Measurements from ENCODE around the gene ENTPD1. TPM values are rescaled to one million over a fixed set of nuclear protein-coding genes. Genes with fewer than 3 reads are reported as not detected.

Gene ENTPD1
- total RNA-seq (2022; extraction: Qiagen RNA extraction; ENCODE audit: low read depth) = 0.09 to 0.12 TPM in 2 of 5 replicates, not detected in the others

GRCh38 chr10:95756041-95756761 is at the start of gene ENTPD1:
TSS of gene ENTPD1 (plus strand) at chr10:95756163. CDS start at chr10:95756240, 77 bp downstream.

GRCh38 chr10:95907456-95908253 is 151.7 kb downstream of the ENTPD1 start, which contains the start of gene CC2D2B:
TSS of gene CC2D2B (plus strand) at chr10:95907975. CDS start at chr10:95911324, 3,349 bp downstream.

Other genes starting within 250 kb of the ENTPD1 start
- gene SORBS1, start 194.8 kb upstream of the ENTPD1 start, total RNA-seq (2022; extraction: Qiagen RNA extraction; ENCODE audit: low read depth) = 0.32 to 0.69 TPM (median 0.54 TPM) in 5 replicates
- gene ALDH18A1, start 99.5 kb upstream of the ENTPD1 start, total RNA-seq (2022; extraction: Qiagen RNA extraction; ENCODE audit: low read depth) = 48.8 to 54.9 TPM (median 49.3 TPM) in 5 replicates
- 39.7 to 48.8 TPM (median 47.0 TPM) in 5 replicates for gene TCTN3, start 62.2 kb upstream of the ENTPD1 start, total RNA-seq (2022; extraction: Qiagen RNA extraction; ENCODE audit: low read depth)
- 0.14 TPM in 2 of 5 replicates, not detected in the others for gene CC2D2B, start 151.8 kb downstream of the ENTPD1 start, total RNA-seq (2022; extraction: Qiagen RNA extraction; ENCODE audit: low read depth)

All from A549 treated with RU486 at 1 μM for 4 hours (cell line).